T-helper 2 cell treated with Interferon-gamma antibody and Interleukin-4, amounts not matched to agents 100 ng/mL and 5 ng/mL, for 36 hours (primary cell): ENCODE results near the gene CTCFL. TPM values are rescaled to one million over a fixed set of nuclear protein-coding genes. Genes with fewer than 3 reads are reported as not detected.
"Not testable (repeated sequence)": the region's sequence is repeated elsewhere in the genome, so short reads cannot be mapped to it uniquely, and the experiment has no call there.

Source experiments
- intact Hi-C: fragments of 100-400 bp; cut with micrococcal nuclease; formaldehyde crosslinking; loops from one replicate; pipeline ENCODE4 v1.15.1; 2023
- total RNA-seq: library from RNA; stranded (reverse); gene quantifications from 2 replicates; pipeline ENCODE4 v1.2.3, GENCODE V29; 2022

The CTCFL gene
- total RNA-seq, 1 donor from 2014 or later: not detected

DNA sequence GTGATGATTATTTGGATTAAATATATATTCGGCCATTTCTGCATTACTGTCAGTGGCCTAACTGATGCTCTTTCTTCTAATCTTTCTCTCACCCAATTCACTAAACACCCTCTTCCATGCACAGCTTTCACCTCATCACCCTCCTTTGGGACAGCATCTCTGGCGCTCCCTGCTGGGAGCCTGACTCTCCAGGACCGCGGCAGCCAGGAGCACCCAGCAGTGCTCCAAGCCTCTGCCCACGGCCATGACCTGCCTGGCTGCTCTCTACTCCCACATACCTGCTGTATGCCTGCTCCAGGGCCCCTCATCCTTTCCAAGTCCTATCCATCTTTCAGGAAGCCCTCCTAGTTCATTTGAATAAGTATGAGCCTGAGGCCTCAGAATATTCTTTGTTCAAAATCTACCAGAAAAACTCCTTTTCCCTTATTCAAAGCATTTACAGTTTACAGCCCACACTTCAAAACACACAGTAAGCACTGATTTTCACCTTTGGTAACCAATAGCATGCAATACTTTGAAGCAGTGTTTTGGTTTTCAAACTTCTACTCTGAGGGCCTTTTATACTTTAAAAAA, 15.2 kb downstream of the CTCFL start:
- intact Hi-C loops: loop anchor here (10.0 kb wide), 1 partner anchor 695 kb away; no protein-coding TSS in a partner anchor

DNA sequence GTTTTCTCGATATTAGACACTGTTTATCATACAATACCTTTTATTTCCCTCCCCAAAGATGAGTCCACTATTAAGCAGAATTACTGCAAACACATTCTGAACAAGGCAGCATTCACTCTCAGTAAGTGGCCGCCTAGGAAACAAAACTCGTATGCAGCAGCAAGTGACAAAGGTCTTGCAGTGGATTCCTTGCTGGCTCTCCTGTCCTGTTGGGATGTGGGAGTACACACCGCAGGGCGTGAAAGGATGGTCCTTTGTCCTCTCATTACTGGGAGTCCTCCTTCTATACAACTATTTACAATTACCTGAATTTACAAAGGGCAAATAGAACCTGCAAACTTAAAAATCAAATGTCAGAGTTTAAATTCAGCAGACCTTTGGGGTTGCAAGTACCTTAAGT, 16.1 kb downstream of the CTCFL start:
- intact Hi-C loops: no loop called here

DNA sequence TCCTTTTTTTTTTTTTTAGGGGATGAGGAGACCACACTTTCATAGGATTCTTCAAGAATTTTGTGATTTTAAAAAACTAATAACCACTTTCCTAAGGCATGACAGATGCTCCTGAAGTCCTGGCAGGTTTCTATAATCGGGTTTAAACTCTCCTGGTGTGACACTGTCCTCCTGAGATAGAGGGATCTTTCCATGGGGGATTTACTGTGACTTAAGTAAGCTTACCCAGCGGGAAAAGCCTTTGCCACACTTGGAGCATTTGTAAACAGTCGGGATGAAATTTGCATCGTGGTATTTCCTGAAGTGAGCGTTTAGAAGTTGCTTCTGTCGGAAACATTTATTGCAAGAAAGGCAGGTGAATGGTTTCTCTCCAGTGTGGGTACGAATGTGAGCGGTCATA, 16.6 kb downstream of the CTCFL start:
- intact Hi-C loops: no loop called here

DNA sequence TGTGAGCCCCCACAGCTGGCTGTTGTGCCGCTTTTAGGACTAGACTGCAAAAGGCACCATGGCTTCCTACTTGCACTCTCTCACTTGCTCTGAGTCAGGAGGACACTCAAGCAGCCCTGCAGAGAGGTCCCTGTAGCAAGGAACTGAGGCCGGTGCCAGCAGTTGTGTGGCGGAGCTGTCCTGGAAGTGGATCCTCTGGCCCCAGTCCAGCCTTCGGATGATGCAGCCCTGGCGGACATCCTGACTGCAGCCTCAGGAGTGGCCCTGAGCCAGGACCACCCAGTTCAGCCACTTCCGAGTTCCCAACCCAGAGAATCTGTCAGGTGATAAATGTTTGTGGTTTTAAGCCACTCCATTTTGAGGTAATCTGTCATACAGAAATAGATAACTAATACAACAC, 17.5 kb downstream of the CTCFL start:
- intact Hi-C loops: no loop called here

DNA sequence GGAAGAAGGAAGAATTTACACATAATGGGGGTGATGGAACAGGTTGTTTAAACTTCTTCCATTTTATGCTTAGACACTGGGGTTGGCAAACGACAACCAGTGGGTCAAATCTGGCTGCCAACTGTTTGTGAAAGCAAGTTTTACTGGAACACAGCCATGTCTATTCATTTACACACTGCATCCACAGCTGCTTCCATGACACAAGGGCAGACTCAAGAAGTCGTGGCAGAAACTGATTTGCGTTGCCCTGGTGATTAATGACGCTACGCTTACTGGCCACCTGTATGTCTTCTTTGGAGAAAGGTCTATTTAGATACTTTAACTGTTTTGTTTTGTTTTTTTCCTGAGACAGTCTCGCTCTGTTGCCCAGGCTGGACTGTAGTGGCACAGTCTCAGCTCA, 19.0 kb downstream of the CTCFL start:
- intact Hi-C loops: no loop called here

DNA sequence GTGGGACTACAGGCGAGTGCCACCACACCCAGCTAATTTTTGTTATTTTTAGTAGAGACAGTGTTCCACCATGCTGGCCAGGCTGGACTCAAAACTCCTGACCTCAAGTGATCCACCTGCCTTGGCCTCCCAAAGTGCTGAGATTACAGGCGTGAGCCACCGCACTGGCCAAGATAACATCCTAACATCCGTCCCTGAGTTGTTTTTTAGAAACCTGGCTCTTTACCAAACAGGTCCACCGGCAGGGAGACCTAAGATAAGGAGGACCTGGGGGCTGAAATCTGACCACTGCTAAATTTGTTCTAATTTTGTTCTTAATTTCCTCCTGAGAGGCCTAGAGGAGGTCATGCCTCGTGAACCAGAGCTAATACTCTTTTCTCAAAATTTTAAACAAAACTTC, 20.5 kb downstream of the CTCFL start:
- intact Hi-C loops: no loop called here

DNA sequence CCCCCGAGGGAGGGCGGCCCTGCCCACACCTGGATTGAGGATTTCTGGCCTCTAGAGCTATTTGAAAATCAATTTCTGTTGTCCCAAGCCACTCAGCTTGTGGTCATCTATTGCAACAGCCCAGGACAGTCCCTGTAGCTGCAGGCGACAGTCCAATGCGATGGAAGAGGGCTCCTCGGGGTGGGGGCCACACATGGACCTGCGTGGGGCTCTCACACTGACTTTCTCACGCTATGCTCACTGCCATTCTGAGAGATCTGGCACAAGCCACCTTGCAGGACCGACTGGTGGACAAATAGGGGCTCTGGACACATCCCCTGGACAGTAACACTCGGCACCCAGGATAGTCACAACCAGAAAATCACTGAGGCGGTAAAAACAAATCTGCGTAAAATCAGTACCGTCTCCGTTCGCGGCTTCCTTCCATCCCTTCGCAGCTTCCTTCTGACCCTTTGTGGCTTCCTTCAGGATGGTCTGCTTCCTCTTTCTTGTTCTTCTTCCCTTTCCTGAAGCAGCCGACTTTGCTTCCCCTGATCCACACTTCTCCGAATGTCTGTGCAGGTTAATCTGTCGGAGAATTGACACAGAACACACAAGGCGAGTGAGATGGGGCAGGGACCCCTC, 21.8 kb downstream of the CTCFL start:
- intact Hi-C loops: no loop called here

DNA sequence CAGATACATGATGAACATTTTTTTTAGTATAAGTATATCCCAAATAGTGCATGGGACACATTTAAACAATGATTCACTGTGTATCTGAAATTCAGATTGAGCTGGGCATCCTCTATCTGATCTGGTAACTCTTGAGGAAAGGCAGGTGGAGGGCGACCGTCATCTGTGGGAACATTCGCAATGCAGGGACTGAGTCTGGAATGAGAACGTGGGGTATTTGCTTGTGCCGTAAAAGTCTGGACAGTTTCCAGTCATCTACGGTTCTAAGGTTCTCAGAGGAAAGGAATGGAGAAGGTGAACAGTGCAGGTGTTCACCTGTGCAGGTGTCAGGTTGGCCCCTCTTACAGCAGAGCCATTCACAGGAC, 22.6 kb downstream of the CTCFL start:
- intact Hi-C loops: no loop called here

DNA sequence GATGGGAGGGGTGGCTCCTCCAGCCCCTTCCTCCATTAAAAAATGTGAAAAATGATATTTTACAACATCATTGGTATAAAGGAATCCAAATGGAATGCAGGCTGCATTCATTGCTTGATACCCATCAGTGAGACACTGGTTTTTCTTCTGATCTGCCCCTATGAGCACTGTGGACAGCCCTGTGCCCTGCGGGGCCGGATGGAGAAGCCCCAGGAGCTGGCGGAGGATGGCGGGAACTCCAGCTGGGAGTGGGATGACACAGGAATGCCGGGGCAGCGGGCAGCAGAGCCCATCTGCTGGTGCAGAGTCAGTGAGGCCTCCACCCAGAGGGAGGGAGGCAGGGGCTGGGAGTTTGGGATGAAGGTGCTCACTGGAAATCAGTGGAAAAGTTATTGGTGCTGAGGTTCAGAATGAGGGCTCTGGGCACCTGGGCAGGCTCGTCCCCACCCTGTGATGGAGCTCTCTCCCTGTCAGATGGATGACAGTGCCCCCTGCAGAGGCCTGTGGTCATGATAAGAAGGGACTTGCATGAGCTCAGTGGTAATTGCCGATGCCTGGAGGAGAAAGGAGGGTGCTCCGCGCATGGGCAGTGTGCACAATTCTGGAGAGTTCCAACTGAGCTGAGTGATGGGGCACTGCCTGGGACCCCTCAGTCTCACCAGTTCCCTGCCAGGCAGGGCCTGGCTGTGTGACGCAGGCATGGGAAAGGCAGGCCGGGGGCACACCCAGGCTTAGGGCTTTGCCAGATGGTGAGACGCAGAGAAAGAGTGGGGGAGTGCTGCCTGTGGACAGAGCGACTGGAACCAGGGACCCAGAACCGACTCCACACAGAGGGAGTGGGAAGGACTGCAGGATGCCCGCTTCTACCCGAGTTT, 23.2 kb downstream of the CTCFL start:
- intact Hi-C loops: no loop called here

DNA sequence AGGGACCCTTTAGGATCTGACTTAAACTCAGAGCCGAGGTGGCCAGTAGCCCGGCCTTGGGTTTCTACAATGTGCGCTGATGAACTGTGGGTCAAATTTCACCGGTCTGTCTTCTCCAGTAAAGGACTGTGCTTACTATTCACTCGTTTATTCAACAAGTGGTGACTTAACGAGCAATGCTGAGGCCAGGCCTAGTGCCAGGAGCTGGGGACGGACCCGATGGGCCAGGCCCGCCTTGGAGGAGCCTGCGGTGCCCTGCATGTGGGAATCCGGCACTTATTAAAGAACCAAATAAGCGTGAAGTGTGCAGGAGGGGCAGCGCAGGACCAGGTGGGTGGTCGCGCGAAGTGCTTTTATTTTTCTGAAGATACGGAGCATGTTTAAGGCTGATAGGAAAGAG, 24.0 kb downstream of the CTCFL start:
- intact Hi-C loops: no loop called here

DNA sequence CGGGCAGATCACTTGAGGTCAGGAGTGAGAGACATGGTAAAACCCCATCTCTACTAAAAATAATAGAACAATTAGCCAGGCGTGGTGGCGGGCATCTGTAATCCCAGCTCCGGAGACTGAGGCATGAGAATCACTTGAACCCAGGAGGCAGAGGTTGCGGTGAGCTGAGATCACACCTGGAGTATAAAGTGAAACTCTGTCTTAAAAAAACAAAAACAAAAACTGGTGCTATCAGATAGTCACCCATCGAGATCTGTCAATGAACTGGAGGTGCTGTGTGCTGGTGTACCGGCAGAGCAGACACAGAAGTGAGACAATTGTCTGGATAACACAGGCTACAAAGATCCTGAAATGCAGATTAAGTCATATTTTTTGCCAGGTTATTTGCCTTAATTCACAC, 24.7 kb downstream of the CTCFL start:
- intact Hi-C loops: no loop called here

DNA sequence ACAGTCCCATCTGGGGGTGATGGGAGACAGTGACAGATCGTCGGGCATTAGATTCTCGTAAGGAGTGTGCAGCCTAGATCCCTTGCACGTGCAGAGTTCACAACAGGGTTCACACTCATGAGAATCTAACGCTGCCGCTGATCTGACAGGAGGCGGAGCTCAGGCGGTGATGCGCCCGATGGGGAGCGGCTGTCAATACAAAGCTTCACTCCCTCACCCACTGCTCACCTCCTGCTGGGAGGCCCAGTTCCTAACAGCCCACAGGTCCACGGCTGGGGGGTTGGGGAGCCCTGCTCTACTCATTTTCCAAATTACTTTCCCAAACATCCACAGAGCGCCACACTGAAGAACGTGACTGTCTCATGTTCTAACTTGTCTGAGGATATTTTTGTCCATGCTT, 25.3 kb downstream of the CTCFL start:
- intact Hi-C loops: no loop called here

DNA sequence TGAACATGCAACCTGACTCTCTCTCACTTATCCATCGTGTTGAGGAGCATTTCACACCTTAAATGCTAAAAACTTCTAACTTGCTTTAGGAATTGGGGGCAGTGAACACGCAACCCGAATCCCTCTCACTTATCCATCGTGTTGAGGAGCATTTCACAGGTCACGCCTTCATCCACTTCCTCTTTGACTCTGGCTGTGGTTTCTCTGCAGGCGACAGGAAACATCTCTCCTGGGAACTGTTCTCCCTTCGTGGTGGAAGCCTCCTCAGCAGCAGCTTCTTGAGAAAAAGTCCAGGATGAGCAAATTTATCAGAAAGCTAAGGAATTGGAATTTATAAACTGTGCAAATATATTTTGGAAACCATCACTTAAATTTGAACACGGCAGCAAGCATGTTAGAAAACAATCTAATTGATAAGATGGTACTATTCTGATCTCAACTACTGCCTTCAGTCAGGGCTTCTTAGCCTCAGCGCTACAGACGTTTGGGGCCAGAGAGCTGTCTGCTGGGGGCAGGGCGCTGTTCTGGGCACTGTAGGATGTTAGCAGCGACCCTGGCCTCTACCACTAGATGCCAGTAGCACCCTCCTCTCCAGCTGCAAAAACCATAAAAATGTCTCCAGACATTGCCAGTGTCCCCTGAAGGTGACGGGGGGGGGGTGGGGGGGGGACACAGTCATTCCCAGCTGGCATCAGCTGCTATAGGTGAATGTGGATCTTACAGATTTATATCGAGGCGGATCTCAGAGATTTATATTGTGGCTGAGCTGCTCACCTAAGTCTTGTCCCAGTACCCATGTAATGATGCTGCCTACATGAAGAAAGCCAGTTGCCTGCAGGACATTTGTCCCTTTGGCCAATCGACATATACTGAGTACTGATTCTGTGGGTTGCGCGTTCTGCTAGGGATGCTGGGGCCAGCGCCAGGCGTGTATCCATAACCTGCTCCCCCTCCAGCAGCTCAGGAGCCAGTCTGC, 26.2 kb downstream of the CTCFL start:
- intact Hi-C loops: no loop called here

DNA sequence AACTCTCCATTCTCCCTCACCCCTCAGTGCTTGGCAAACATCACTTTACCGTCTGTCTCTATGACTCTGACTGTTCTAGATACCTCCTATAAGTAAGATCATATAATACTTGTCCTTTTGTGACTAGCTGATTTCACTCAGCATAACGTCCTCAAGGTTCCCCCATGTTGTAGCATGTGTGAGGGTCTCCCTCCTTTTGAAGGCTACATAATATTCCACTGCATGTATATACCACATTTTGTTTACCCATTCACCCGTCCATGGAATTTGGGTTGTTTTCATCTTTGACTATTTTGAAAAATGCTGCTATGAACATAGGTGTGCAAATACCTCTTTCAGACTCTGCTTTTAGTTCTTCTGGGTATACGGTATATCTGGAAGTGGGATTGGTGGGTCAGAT, 28.3 kb downstream of the CTCFL start:
- intact Hi-C loops: no loop called here

DNA sequence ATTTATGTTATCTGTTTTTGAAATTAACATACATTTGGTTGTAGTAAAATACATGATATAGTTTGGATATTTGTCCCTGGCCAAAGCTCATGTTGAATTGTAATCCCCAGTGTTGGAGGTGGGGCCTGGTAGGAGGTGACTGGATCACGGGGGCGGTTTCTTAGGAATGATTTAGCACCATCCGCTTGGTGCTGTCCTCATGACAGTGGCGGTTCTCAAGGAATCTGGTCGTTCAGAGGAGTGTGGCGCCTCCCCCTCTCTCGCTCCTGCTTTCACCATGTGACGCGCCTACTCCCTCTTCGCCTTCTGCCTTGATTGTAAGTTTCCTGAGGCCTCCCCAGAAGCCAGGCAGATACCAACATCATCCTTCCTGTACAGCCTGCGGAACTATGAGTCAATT, 29.0 kb downstream of the CTCFL start:
- intact Hi-C loops: loop anchor here (1.0 to 2.0 kb wide), 2 partner anchors 115 to 403 kb away; no protein-coding TSS in a partner anchor

DNA sequence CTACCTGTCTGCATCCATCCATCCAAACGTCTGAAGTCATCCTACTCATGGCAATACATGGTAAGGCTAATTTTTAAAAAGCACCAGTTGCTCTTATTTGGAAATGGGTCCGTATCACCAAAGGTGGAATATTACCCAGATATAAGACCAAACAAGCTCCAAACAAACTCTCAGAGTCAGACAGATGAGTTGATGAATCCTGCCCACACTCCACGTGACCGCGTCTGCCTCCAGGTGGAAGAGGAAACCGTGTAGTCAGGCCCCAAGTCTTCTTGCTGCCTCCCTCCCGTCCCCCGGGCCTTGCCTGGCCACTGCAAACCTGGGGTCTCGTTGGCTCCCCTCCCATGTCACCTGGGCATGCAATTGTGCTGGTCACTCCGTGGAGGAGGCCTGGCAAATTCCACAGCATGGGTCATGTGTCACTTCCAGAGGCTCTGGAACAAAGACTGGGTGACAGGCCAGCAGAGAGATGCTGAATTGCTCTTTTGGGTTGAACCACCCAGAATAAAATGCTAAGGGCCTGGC, 31.8 kb downstream of the CTCFL start:
- intact Hi-C loops: no loop called here

DNA sequence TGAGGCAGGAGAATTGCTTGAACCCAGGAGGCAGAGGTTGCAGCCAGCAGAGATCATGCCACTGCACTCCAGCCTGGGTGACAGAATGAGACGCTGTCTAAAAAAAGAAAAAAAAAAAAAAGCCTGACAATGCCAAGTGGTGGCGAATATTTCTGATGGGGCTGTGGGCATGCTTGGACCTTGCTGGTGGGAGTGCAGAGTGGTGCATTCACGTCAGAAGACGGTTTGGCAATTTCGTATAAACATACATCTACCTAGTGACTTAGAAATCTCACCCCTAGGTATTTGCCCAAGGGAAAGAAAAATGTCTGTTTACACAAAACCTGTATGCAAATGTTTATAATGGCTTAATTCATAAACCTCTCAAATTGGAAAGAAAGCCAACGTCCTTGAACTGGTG, 33.6 kb downstream of the CTCFL start:
- intact Hi-C loops: no loop called here

DNA sequence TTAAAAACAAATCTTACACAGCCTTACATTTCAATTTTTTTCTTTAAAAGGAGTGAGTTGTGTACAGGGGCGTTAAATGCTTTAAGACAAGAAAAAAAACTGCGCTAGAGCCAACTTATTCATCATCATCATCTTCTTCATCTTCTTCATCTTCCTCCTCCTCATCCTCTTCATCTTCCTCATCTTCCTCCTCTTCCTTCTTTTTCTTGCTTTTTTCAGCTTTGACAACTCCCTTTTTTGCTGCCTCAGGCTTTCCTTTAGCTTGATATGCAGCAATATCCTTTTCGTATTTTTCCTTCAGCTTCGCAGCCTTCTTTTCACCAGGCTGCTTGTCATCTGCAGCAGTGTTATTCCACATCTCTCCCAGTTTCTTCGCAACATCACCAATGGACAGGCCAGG, 36.7 kb downstream of the CTCFL start:
- intact Hi-C loops: not testable (repeated sequence)

DNA sequence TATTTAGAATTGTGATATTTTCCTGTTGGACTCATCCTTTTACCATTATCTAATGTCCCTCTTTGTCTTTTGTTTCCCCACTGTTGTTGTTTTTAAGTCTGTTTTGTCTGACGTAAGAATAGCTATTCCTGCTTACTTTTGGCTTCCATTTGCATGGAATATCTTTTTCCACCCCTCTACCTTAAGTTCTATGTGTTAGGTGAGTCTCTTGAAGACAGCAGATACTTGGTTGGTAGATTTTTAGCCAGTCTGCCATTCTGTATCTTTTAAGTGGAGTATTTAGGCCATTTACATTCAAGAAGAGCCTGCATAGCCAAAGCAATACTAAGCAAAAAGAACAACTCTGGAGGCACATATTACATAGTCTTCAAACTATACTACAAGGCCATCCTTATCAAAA, 39.2 kb downstream of the CTCFL start:
- intact Hi-C loops: no loop called here

DNA sequence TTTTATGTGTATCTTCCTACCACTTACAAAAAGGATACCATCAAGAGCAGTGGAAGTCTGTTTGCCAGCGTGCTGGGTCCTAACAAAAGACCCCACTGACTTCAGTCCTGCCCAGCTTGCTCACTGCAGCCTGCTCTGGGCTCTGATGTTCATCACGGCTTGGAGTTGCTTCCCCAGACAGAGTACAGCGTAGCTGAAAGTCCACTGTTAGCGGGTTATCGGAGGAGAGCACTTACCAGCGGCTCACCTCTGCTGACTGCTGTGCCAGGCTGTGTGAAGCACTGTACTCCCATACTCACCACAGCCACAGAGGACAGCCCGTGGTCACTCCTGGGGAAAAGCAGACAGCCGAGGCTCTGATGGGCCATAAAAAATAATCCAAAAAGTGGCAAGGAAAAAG, 40.2 kb downstream of the CTCFL start:
- intact Hi-C loops: no loop called here
